C4-2B (cell line): ENCODE data around the gene ANGPTL1.

Source experiments
- CTCF ChIP-seq: fragments of 450-650 bp; conservative IDR thresholded peaks from 2 replicates; pipeline ENCODE4 v1.5.1; 2017; ENCODE audit warnings: mild to moderate bottlenecking
- ZFX ChIP-seq: fragments of 450-650 bp; IDR thresholded peaks from 2 replicates; pipeline ENCODE4 v1.6.1; 2017

GRCh38 chr1:178901482-178902125 lies 30.7 kb upstream of the ANGPTL1 start:
- TF ChIP-seq CTCF (no peak), ZFX (no peak)
